HEK293 (cell line): ENCODE data around the gene LRBA.
A peak's percentile ranks its signal among the peaks of the same experiment; 100 is the strongest.

ENCODE experiments used
- CTCF ChIA-PET: fragments of 350-600 bp; formaldehyde crosslinking; extraction: SDS; loops from one replicate; lab custom pipeline; 2021; ENCODE audit warnings: antibody characterized with exemption; lab: Yijun Ruan, JAX
- POLR2A ChIA-PET: fragments of 300-600 bp; formaldehyde crosslinking; extraction: SDS; loops from one replicate; lab custom pipeline; 2020; ENCODE audit warnings: antibody characterized with exemption, inconsistent platforms; lab: Yijun Ruan, JAX
- H3K27ac ChIP-seq: fragments of 200-500 bp; sonication (Bioruptor generic); 2 replicates; pipeline ENCODE4 v1.5.1; 2014; ENCODE audit warnings: low read depth, low read length, control low read depth, inconsistent platforms; ENCODE audit errors: extremely low read depth
- H3K36me3 ChIP-seq, 2 experiments: fragments of 200-500 bp in 1 of 2; sonication (Bioruptor generic) in 1 of 2; 1 replicate in 1 of 2; 2 replicates in 1 of 2; pipeline ENCODE4 v1.5.1; 2014 to 2017; ENCODE audit warnings: inconsistent platforms in 2 of 2, low read length in 2 of 2; ENCODE audit not compliant: control insufficient read depth in 2 of 2, insufficient read depth in 1 of 2
- H3K4me1 ChIP-seq: fragments of 200-500 bp; sonication (Bioruptor generic); 2 replicates; pipeline ENCODE4 v1.5.1; 2014; ENCODE audit warnings: mild to moderate bottlenecking, low read length, inconsistent platforms; ENCODE audit not compliant: control insufficient read depth, insufficient read depth
- H3K4me3 ChIP-seq: 2 replicates; pipeline ENCODE4 v1.5.1; 2011; ENCODE audit warnings: low read depth, mild to moderate bottlenecking, control low read depth, low read length, moderate library complexity
- H3K9me3 ChIP-seq: fragments of 200-500 bp; sonication (Bioruptor generic); 2 replicates; pipeline ENCODE4 v1.5.1; 2014; ENCODE audit warnings: low read depth, low read length, inconsistent platforms; ENCODE audit not compliant: control insufficient read depth, insufficient read depth
- BCL6B ChIP-seq: fragments of 450-650 bp; formaldehyde crosslinking; IDR thresholded peaks from 2 replicates; pipeline ENCODE4 v1.5.1; 2017; ENCODE audit warnings: missing biosample characterization, missing genetic modification characterization
- EGR2 ChIP-seq: fragments of 450-650 bp; formaldehyde crosslinking; IDR thresholded peaks from 2 replicates; pipeline ENCODE4 v1.5.1; 2016; ENCODE audit warnings: low read depth, missing biosample characterization, missing genetic modification characterization
- HOXA7 ChIP-seq: sonication (generic); formaldehyde crosslinking; IDR thresholded peaks from 2 replicates; pipeline ENCODE4 v1.8.1; 2022; ENCODE audit warnings: missing genetic modification reagents, borderline replicate concordance
- KLF16 ChIP-seq: fragments of 450-650 bp; formaldehyde crosslinking; IDR thresholded peaks from 2 replicates; pipeline ENCODE4 v1.5.1; 2017; ENCODE audit warnings: missing biosample characterization, missing genetic modification characterization
- REPIN1 ChIP-seq: fragments of 450-650 bp; formaldehyde crosslinking; IDR thresholded peaks from 2 replicates; pipeline ENCODE4 v1.5.1; 2017; ENCODE audit warnings: missing biosample characterization, missing genetic modification characterization, low read depth
- SCRT2 ChIP-seq: fragments of 450-650 bp; formaldehyde crosslinking; IDR thresholded peaks from 2 replicates; pipeline ENCODE4 v1.5.1; 2016; ENCODE audit warnings: missing biosample characterization, missing genetic modification characterization
- ZBTB8A ChIP-seq: fragments of 450-650 bp; formaldehyde crosslinking; IDR thresholded peaks from 2 replicates; pipeline ENCODE4 v1.5.1; 2016; ENCODE audit warnings: missing biosample characterization, missing genetic modification characterization
- ZFP3 ChIP-seq: fragments of 450-650 bp; formaldehyde crosslinking; IDR thresholded peaks from 2 replicates; pipeline ENCODE4 v1.5.1; 2016; ENCODE audit warnings: low read depth, missing biosample characterization, missing genetic modification characterization
- ZNF10 ChIP-seq: fragments of 450-650 bp; formaldehyde crosslinking; IDR thresholded peaks from 2 replicates; pipeline ENCODE4 v1.5.1; 2017; ENCODE audit warnings: missing biosample characterization, missing genetic modification characterization
- ZNF133 ChIP-seq: fragments of 450-650 bp; formaldehyde crosslinking; IDR thresholded peaks from 2 replicates; pipeline ENCODE4 v1.5.1; 2016; ENCODE audit warnings: missing biosample characterization, missing genetic modification characterization
- ZNF18 ChIP-seq: fragments of 450-650 bp; formaldehyde crosslinking; IDR thresholded peaks from 2 replicates; pipeline ENCODE4 v1.5.1; 2016; ENCODE audit warnings: missing biosample characterization, missing genetic modification characterization
- ZNF266 ChIP-seq: fragments of 450-650 bp; formaldehyde crosslinking; IDR thresholded peaks from 2 replicates; pipeline ENCODE4 v1.5.1; 2016; ENCODE audit warnings: missing biosample characterization, missing genetic modification characterization, low read depth
- ZNF560 ChIP-seq: fragments of 450-650 bp; formaldehyde crosslinking; IDR thresholded peaks from 2 replicates; pipeline ENCODE4 v1.5.1; 2017; ENCODE audit warnings: missing biosample characterization, missing genetic modification characterization, borderline replicate concordance
- ZNF610 ChIP-seq: fragments of 450-650 bp; formaldehyde crosslinking; IDR thresholded peaks from 2 replicates; pipeline ENCODE4 v1.5.1; 2016; ENCODE audit warnings: missing biosample characterization, missing genetic modification characterization, borderline replicate concordance
- ZNF624 ChIP-seq: fragments of 450-650 bp; formaldehyde crosslinking; IDR thresholded peaks from 2 replicates; pipeline ENCODE4 v1.5.1; 2017; ENCODE audit warnings: missing biosample characterization, missing genetic modification characterization
- ZNF626 ChIP-seq: fragments of 450-650 bp; sonication (Bioruptor Pico); formaldehyde crosslinking; IDR thresholded peaks from 2 replicates; pipeline ENCODE4 v1.5.1; 2018; ENCODE audit warnings: missing biosample characterization, missing genetic modification characterization, inconsistent platforms
- ZNF677 ChIP-seq: fragments of 450-650 bp; IDR thresholded peaks from 2 replicates; pipeline ENCODE4 v1.5.0; 2018; ENCODE audit warnings: missing biosample characterization, mild to moderate bottlenecking, missing genetic modification characterization, moderate library complexity
- ZNF792 ChIP-seq: fragments of 450-650 bp; formaldehyde crosslinking; IDR thresholded peaks from 2 replicates; pipeline ENCODE4 v1.5.1; 2016; ENCODE audit warnings: missing biosample characterization, missing genetic modification characterization
- ZSCAN23 ChIP-seq: fragments of 450-650 bp; formaldehyde crosslinking; IDR thresholded peaks from 2 replicates; pipeline ENCODE4 v1.5.1; 2016; ENCODE audit warnings: missing biosample characterization, missing genetic modification characterization
- TF ChIP-seq, protein P1 (sequence below): fragments of 450-650 bp; formaldehyde crosslinking; IDR thresholded peaks from 2 replicates; pipeline ENCODE4 v1.5.1; 2016; ENCODE audit warnings: missing biosample characterization, missing genetic modification characterization
- TF ChIP-seq, protein P2 (sequence below): fragments of 450-650 bp; formaldehyde crosslinking; IDR thresholded peaks from 2 replicates; pipeline ENCODE4 v1.5.1; 2017; ENCODE audit warnings: missing biosample characterization, missing genetic modification characterization

The LRBA gene

GRCh38 chr4:150423503-150423902 is 591.6 kb downstream of the LRBA start (continued):
- TF ChIP-seq, protein P1, sequence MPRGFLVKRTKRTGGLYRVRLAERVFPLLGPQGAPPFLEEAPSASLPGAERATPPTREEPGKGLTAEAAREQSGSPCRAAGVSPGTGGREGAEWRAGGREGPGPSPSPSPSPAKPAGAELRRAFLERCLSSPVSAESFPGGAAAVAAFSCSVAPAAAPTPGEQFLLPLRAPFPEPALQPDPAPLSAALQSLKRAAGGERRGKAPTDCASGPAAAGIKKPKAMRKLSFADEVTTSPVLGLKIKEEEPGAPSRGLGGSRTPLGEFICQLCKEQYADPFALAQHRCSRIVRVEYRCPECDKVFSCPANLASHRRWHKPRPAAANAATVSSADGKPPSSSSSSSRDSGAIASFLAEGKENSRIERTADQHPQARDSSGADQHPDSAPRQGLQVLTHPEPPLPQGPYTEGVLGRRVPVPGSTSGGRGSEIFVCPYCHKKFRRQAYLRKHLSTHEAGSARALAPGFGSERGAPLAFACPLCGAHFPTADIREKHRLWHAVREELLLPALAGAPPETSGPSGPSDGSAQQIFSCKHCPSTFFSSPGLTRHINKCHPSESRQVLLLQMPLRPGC (tag by site-specific recombination), result no peak
- TF ChIP-seq HOXA7 (CRISPR knock-in tag) (no peak), ZNF10 (tag by site-specific recombination) (no peak)

DNA sequence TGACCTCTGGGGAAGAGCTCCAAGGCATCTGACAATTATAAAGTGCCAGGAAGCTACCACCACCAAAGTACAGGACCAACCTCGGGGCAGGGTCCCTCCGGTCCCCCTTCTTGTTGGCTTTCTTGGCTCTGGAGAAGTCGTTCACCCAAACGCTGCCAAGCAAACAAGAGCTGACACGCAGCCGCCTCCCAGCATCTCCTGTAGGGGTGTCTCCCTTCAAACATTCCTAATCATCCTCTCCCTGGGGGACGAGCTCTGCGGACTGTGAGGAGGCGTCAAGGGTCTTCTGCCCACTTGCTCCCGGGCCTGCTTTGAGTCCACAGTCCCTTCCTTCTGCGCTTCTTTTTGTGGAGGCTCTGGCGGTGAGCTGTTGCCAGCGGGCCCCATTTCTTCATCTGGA is 592.0 kb downstream of the LRBA start:
- Histone ChIP-seq H3K27ac (no peak overlapping the region), H3K4me1 (no peaks in the 10 kb centered on the region), H3K9me3 (no peaks in the 10 kb centered on the region), H3K4me3 (no peak overlapping the region), H3K36me3 (no peaks in the 10 kb centered on the region)
- CTCF ChIA-PET, result no interaction called here
- TF ChIP-seq ZNF18 (tag by site-specific recombination), result no peak
- no peak for TF ChIP-seq REPIN1 (tag by site-specific recombination)
- no peak for TF ChIP-seq ZNF792 (tag by site-specific recombination)
- TF ChIP-seq ZNF624 (tag by site-specific recombination), result no peak
- no peak for TF ChIP-seq ZFP3
- TF ChIP-seq ZNF560 (tag by site-specific recombination), result no peak
- TF ChIP-seq ZNF133 (tag by site-specific recombination), result no peak
- POLR2A ChIA-PET, result no interaction called here

DNA sequence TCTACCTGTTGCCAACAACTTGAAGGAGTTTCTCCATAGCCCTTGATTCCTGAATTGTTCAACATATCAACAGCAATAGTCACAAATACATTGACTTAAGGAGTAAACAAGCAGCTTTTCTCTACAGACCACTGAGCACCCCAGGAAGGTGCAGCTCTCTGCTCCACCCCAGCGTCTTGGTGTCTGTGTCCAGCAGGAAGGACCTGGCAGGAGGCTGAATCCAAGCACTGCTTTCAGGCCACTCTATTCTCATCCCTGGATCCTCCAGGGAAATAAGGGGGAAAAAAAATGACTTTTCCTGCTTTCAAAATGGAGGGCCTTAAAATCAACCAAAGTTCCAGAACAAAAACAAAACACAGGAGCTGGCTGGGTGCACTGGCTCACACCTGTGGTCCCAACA is 593.5 kb downstream of the LRBA start:
- Histone ChIP-seq H3K4me3 (no peak overlapping the region), H3K36me3 (no peaks in the 10 kb centered on the region), H3K4me1 (no peaks in the 10 kb centered on the region), H3K27ac (no peak overlapping the region), H3K9me3 (no peaks in the 10 kb centered on the region)
- ChIA-PET POLR2A (no interaction called here), CTCF (no interaction called here)
- TF ChIP-seq ZNF610 (no peak), SCRT2 (tag by site-specific recombination) (peak; percentile 53)

DNA sequence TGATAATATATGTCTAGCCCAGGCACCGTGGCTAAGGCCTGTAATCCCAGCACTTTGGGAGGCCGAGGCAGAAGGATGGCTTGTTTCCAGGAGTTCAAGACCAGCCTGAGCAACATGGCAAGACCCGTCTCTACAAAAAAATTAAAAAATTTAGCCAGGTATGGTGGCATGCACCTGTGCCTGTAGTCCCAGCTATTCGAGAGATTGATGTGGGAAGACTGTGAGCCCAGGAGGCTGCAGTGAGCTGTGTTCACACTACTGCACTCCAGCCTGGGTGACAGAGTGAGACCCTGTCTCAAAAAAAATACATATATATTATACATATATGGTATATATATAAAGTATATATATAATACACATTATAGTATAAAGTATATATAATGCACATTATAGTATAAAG is 595.1 kb downstream of the LRBA start:
- CTCF ChIA-PET, result interaction anchor here (0.6 kb wide), 1 partner anchor 175 kb away, joined by 3 read pairs; no protein-coding TSS in a partner anchor
- POLR2A ChIA-PET, result no interaction called here
- no peak overlapping the region for H3K27ac ChIP-seq
- no peak for TF ChIP-seq ZBTB8A (tag by site-specific recombination)
- no peak for TF ChIP-seq KLF16
- TF ChIP-seq EGR2 (tag by site-specific recombination), result no peak
- no peak for TF ChIP-seq ZSCAN23
- no peak for TF ChIP-seq ZNF266
- TF ChIP-seq, protein P2, sequence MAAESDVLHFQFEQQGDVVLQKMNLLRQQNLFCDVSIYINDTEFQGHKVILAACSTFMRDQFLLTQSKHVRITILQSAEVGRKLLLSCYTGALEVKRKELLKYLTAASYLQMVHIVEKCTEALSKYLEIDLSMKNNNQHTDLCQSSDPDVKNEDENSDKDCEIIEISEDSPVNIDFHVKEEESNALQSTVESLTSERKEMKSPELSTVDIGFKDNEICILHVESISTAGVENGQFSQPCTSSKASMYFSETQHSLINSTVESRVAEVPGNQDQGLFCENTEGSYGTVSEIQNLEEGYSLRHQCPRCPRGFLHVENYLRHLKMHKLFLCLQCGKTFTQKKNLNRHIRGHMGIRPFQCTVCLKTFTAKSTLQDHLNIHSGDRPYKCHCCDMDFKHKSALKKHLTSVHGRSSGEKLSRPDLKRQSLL (tag by site-specific recombination), result no peak
- TF ChIP-seq BCL6B (tag by site-specific recombination), result no peak
- no peak for TF ChIP-seq ZNF626 (tag by site-specific recombination)
- no peak for TF ChIP-seq ZNF677

More for the DNA sequence above, 595.1 kb downstream of the LRBA start:
- Histone ChIP-seq H3K9me3 (no peaks in the 10 kb centered on the region), H3K4me3 (no peak overlapping the region), H3K4me1 (no peaks in the 10 kb centered on the region), H3K36me3 (no peaks in the 10 kb centered on the region)
